Spleen (tissue), 11 donors: ENCODE measurements around the gene GREB1L. TPM values are rescaled to one million over a fixed set of nuclear protein-coding genes. Genes with fewer than 3 reads are reported as not detected.

Experiments used
- DNase-seq: peaks from one replicate; pipeline ENCODE4 v3.0.0-alpha.2; 2020
- H3K27ac ChIP-seq, 8 donors: fragments of 200-600 bp; sonication (generic) in 7 of 8; 1 replicate in 4 of 8; 2 replicates in 4 of 8; pipeline versions ENCODE4 v1.5.0 to v1.8.0; 2016 to 2021; ENCODE audit warnings: inconsistent platforms in 4 of 8, mild to moderate bottlenecking in 4 of 8, moderate library complexity in 1 of 8
- H3K27me3 ChIP-seq, 7 donors: fragments of 200-600 bp; sonication (generic) in 6 of 7; replicated peaks in 1 of 7; 1 replicate in 4 of 7; 2 replicates in 3 of 7; pipeline versions ENCODE4 v1.5.0 to v1.8.0; 2016 to 2021; ENCODE audit warnings: inconsistent platforms in 3 of 7, mild to moderate bottlenecking in 1 of 7
- H3K36me3 ChIP-seq, 6 donors: fragments of 200-600 bp; sonication (generic) in 5 of 6; 1 replicate in 4 of 6; 2 replicates in 2 of 6; pipeline versions ENCODE4 v1.5.0 to v1.8.0; 2016 to 2021; ENCODE audit warnings: inconsistent platforms in 2 of 6
- H3K4me1 ChIP-seq, 6 donors: fragments of 200-600 bp; sonication (generic) in 5 of 6; 1 replicate in 3 of 6; 2 replicates in 3 of 6; pipeline versions ENCODE4 v1.5.0 to v1.8.0; 2016 to 2021; ENCODE audit warnings: inconsistent platforms in 3 of 6
- H3K4me3 ChIP-seq, 8 donors: fragments of 200-600 bp; sonication (generic) in 7 of 8; 1 replicate in 4 of 8; 2 replicates in 4 of 8; pipeline versions ENCODE4 v1.5.0 to v1.8.0; 2016 to 2021; ENCODE audit warnings: inconsistent platforms in 4 of 8, mild to moderate bottlenecking in 4 of 8, moderate library complexity in 2 of 8
- H3K9me3 ChIP-seq, 8 donors: fragments of 200-600 bp; sonication (generic) in 7 of 8; 1 replicate in 4 of 8; 2 replicates in 4 of 8; pipeline versions ENCODE4 v1.5.0 to v1.8.0; 2016 to 2021; ENCODE audit warnings: inconsistent platforms in 4 of 8
- POLR2A ChIP-seq, 3 donors: fragments of 450-650 bp; IDR thresholded peaks; one replicate each; pipeline ENCODE4 v1.5.1; 2017; ENCODE audit warnings: antibody characterized with exemption in 3 of 3, mild to moderate bottlenecking in 1 of 3
- POLR2AphosphoS5 ChIP-seq, 3 donors: sonication (generic); formaldehyde crosslinking; IDR thresholded peaks; one replicate each; pipeline ENCODE4 v1.5.1; 2017; ENCODE audit warnings: antibody characterized with exemption in 3 of 3
- WGBS, 5 donors: extraction: QIAGEN DNeasy Blood & Tissue Kit in 3 of 5; methylation state at CpG; one replicate each; pipeline versions ENCODE4 v1.1.5 to v1.1.7; 2013 to 2018; 5-methylcytosine and 5-hydroxymethylcytosine counted together
- intact Hi-C: fragments of 100-400 bp; cut with DNase I; formaldehyde crosslinking; loops from one replicate; pipeline ENCODE4 v1.15.0; 2023; ENCODE audit warnings: low total_unique reads
- polyA plus RNA-seq, 3 donors: library from polyadenylated mRNA; stranded (reverse); fragments of 200-250 nt; gene quantifications; one replicate each; pipeline ENCODE4 v1.2.1, GENCODE V29; 2013
- total RNA-seq, 7 donors: library from RNA; depleted of rRNA in 3 of 7; stranded (reverse); fragments of >200 nt in 3 of 7; fragmentation: NEBNext Ultra II Directional in 4 of 7; extraction: Animal tissue kit (Norgen Biotek cat#: 25700) in 4 of 7; gene quantifications; one replicate each; pipeline versions ENCODE4 v1.1.0 to v1.2.1, GENCODE V29; 2016 to 2021
- TF ChIP-seq, protein P1 (sequence below), 11 experiments: fragments of 200-600 bp in 7 of 11; fragments of 450-650 bp in 4 of 11; sonication (generic) in 4 of 11; IDR thresholded peaks in 8 of 11; conservative IDR thresholded peaks in 3 of 11; 1 replicate in 7 of 11; 2 replicates in 4 of 11; pipeline versions ENCODE4 v1.4.0 to v1.8.0; 2016 to 2021; ENCODE audit warnings: antibody characterized with exemption in 11 of 11, inconsistent platforms in 4 of 11, mild to moderate bottlenecking in 1 of 11
- donor health status: healthy with polysubstance abuse.
- donor health status: DM: no; HTN: no; CAD: no; lungs with moderate emphysema.
- donor health status: DM: no; HTN: no; CAD: no.
- donor health status: Bipolar disorder and iron deficiency.
- donor health status: healthy.
- donor health status: DM: no; HTN: no; CAD: no.
- donor health status: DM: yes; HTN: yes; CAD: no.

Gene GREB1L
- total and polyA plus RNA-seq, 10 donors = under 0.01 to 0.79 (median 0.57) TPM

- Histone ChIP-seq H3K4me3 (no peak overlapping the region), H3K9me3 (no peaks in the 10 kb centered on the region), H3K27me3 (no peaks in the 10 kb centered on the region), H3K27ac (no peak overlapping the region), H3K36me3 (no peaks in the 10 kb centered on the region), H3K4me1 (no peaks in the 10 kb centered on the region)
- no peak for DNase-seq
- WGBS, 5 donors = 79 to 86% (median 83%) methylated on average over 6 of the region's 6 CpGs
- TF ChIP-seq, protein P1, sequence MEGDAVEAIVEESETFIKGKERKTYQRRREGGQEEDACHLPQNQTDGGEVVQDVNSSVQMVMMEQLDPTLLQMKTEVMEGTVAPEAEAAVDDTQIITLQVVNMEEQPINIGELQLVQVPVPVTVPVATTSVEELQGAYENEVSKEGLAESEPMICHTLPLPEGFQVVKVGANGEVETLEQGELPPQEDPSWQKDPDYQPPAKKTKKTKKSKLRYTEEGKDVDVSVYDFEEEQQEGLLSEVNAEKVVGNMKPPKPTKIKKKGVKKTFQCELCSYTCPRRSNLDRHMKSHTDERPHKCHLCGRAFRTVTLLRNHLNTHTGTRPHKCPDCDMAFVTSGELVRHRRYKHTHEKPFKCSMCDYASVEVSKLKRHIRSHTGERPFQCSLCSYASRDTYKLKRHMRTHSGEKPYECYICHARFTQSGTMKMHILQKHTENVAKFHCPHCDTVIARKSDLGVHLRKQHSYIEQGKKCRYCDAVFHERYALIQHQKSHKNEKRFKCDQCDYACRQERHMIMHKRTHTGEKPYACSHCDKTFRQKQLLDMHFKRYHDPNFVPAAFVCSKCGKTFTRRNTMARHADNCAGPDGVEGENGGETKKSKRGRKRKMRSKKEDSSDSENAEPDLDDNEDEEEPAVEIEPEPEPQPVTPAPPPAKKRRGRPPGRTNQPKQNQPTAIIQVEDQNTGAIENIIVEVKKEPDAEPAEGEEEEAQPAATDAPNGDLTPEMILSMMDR (IDR thresholded peaks at IDR 0.05 in 8 of 11, conservative IDR thresholded peaks at IDR 0.05 in 3 of 11) = no peak
- TF ChIP-seq POLR2A (IDR thresholded peaks at IDR 0.05) (no peak), POLR2AphosphoS5 (IDR thresholded peaks at IDR 0.05) (no peak)
- intact Hi-C loops = no loop called here
Observed at GRCh38 chr18:21458788-21459187, 216.8 kb downstream of the GREB1L start.

GRCh38 chr18:21459706-21460286, 217.8 kb downstream of the GREB1L start:
- TF ChIP-seq POLR2AphosphoS5 (IDR thresholded peaks at IDR 0.05) (no peak), POLR2A (IDR thresholded peaks at IDR 0.05) (no peak)
- TF ChIP-seq, protein P1 (IDR thresholded peaks at IDR 0.05 in 8 of 11, conservative IDR thresholded peaks at IDR 0.05 in 3 of 11) = no peak
- Histone ChIP-seq H3K9me3 (no peaks in the 10 kb centered on the region), H3K27ac (no peak overlapping the region), H3K4me1 (no peaks in the 10 kb centered on the region), H3K4me3 (no peak overlapping the region), H3K36me3 (no peaks in the 10 kb centered on the region), H3K27me3 (no peaks in the 10 kb centered on the region)
- 88 to 95% (median 90%) methylated on average over 10 of the region's 10 CpGs for WGBS, 5 donors
- intact Hi-C loops = no loop called here
- no peak for DNase-seq

DNA sequence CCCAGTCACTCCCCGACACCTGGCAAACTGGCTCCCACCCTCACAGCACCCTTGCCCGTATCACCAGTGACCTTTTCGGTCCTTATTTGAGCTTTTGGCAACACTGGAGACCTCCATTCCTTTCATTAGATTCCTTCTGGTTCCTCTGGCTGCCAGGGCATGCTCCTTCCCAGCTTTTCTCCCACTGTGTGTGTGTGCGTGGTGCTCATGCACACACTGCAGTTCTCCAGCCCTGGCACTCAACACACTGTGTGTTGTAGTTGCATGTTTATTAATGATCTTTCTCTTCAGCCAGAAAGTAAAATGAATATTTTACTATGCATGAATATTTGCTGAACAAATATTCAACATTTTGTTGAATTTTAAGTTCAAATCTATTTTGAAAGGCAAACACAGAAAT, 219.4 kb downstream of the GREB1L start:
- H3K36me3 ChIP-seq = no peaks in the 10 kb centered on the region
- H3K9me3 ChIP-seq = no peaks in the 10 kb centered on the region
- H3K4me3 ChIP-seq = no peak overlapping the region
- WGBS, 5 donors = 87 to 93% (median 89%) methylated on average over 4 of the region's 4 CpGs
- intact Hi-C loops = no loop called here
- TF ChIP-seq POLR2AphosphoS5 (IDR thresholded peaks at IDR 0.05) = no peak
- TF ChIP-seq, protein P1 (IDR thresholded peaks at IDR 0.05 in 8 of 11, conservative IDR thresholded peaks at IDR 0.05 in 3 of 11) = no peak
- no peak for TF ChIP-seq POLR2A (IDR thresholded peaks at IDR 0.05)
- no peak overlapping the region for H3K27ac ChIP-seq
- no peaks in the 10 kb centered on the region for H3K4me1 ChIP-seq
- DNase-seq = no peak
- H3K27me3 ChIP-seq = no peaks in the 10 kb centered on the region

DNA sequence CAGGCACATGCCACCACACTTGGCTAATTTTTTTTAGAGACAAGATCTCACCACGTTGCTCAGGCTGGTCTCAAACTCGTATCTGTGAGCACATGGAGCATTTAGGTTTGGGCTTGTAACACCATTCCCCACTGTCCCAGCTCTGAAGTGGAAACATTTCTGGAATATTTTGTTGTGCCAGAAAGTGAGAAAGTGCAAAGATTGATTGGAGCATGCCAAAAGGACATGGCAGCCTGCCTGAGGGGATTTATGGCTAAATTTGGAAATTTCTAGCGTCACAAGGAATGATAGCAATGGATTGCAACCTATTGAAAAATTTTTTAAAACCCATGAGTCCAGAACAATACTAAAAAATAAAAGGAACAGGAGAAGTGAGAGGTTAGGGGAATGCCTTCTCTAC, 221.7 kb downstream of the GREB1L start:
- H3K4me1 ChIP-seq = no peaks in the 10 kb centered on the region
- H3K27me3 ChIP-seq = no peaks in the 10 kb centered on the region
- TF ChIP-seq, protein P1 (IDR thresholded peaks at IDR 0.05 in 8 of 11, conservative IDR thresholded peaks at IDR 0.05 in 3 of 11) = no peak
- no peak for TF ChIP-seq POLR2AphosphoS5 (IDR thresholded peaks at IDR 0.05)
- no peak for TF ChIP-seq POLR2A (IDR thresholded peaks at IDR 0.05)
- intact Hi-C loops = no loop called here
- no peak overlapping the region for H3K4me3 ChIP-seq
- no peaks in the 10 kb centered on the region for H3K9me3 ChIP-seq
- H3K36me3 ChIP-seq = no peaks in the 10 kb centered on the region
- no peak overlapping the region for H3K27ac ChIP-seq
- WGBS, 5 donors = 69 to 83% (median 78%) methylated on average over 3 of the region's 3 CpGs
- DNase-seq = no peak
